DOHH2 (cell line): ENCODE data around the gene KRTAP25-1.

Source experiments
- H3F3A ChIP-seq: fragments of 200-600 bp; sonication (generic), shearing (Covaris generic); 2 replicates; pipeline ENCODE4 v1.6.0; 2016; ENCODE audit warnings: antibody characterized with exemption, mild to moderate bottlenecking; ENCODE audit not compliant: control insufficient read depth, insufficient read depth
- H3K27ac ChIP-seq: fragments of 200-600 bp; sonication (generic); 2 replicates; pipeline ENCODE4 v1.5.1; 2014; ENCODE audit warnings: low read depth, mild to moderate bottlenecking, low read length, moderate library complexity
- H3K27me3 ChIP-seq: fragments of 200-600 bp; sonication (generic); 2 replicates; pipeline ENCODE4 v1.6.1; 2014; ENCODE audit warnings: mild to moderate bottlenecking, low read length, mixed read lengths; ENCODE audit not compliant: control insufficient read depth
- H3K36me3 ChIP-seq: fragments of 200-600 bp; sonication (generic); 2 replicates; pipeline ENCODE4 v1.6.1; 2014; ENCODE audit warnings: mild to moderate bottlenecking, low read length, moderate library complexity, mixed read lengths; ENCODE audit not compliant: control insufficient read depth
- H3K4me1 ChIP-seq: fragments of 200-600 bp; sonication (generic); 2 replicates; pipeline ENCODE4 v1.6.1; 2014; ENCODE audit warnings: mild to moderate bottlenecking, low read length, mixed read lengths; ENCODE audit not compliant: control insufficient read depth
- H3K4me2 ChIP-seq: fragments of 200-600 bp; sonication (generic); 2 replicates; pipeline ENCODE4 v1.6.0; 2014; ENCODE audit warnings: mild to moderate bottlenecking, low read length, moderate library complexity
- H3K4me3 ChIP-seq: fragments of 200-600 bp; sonication (generic); 2 replicates; pipeline ENCODE4 v1.5.1; 2014; ENCODE audit warnings: mild to moderate bottlenecking, low read length, mixed read lengths
- H3K79me2 ChIP-seq: fragments of 200-600 bp; sonication (generic); 2 replicates; pipeline ENCODE4 v1.6.1; 2014; ENCODE audit warnings: mild to moderate bottlenecking, low read length, mixed read lengths; ENCODE audit not compliant: control insufficient read depth
- H3K9me2 ChIP-seq: fragments of 200-600 bp; sonication (generic); replicated peaks from 2 replicates; pipeline ENCODE4 v1.6.1; 2014; ENCODE audit warnings: mild to moderate bottlenecking, low read length, mixed read lengths; ENCODE audit not compliant: control insufficient read depth
- H3K9me3 ChIP-seq: fragments of 200-600 bp; sonication (generic); 2 replicates; pipeline ENCODE4 v1.6.1; 2014; ENCODE audit warnings: antibody characterized with exemption, low read length, mixed read lengths; ENCODE audit not compliant: control insufficient read depth, insufficient read depth
- H4K20me1 ChIP-seq: fragments of 200-600 bp; sonication (generic); 2 replicates; pipeline ENCODE4 v1.6.0; 2014; ENCODE audit warnings: low read depth, mild to moderate bottlenecking, antibody characterized with exemption, low read length, moderate library complexity; ENCODE audit not compliant: control insufficient read depth, insufficient read depth
- CTCF ChIP-seq: fragments of 200-600 bp; sonication (generic); IDR thresholded peaks from one replicate; pipeline ENCODE4 v1.5.1; 2014; ENCODE audit warnings: antibody characterized with exemption, mild to moderate bottlenecking, low read depth, low read length; ENCODE audit not compliant: poor library complexity, severe bottlenecking
- EZH2phosphoT487 ChIP-seq: fragments of 200-600 bp; sonication (generic); IDR thresholded peaks from 2 replicates; pipeline ENCODE4 v1.6.1; 2017; ENCODE audit warnings: borderline replicate concordance, mild to moderate bottlenecking, antibody characterized with exemption, low read length, moderate library complexity, mixed read lengths

Gene KRTAP25-1

GRCh38 chr21:30329203-30329875, 40.0 kb upstream of the KRTAP25-1 start:
- Histone ChIP-seq H3F3A (no peaks in the 10 kb centered on the region), H3K4me1 (no peaks in the 10 kb centered on the region), H3K79me2 (no peaks in the 10 kb centered on the region), H3K36me3 (no peaks in the 10 kb centered on the region), H3K4me3 (no peak overlapping the region), H3K27ac (no peak overlapping the region), H3K4me2 (no peak overlapping the region), H3K9me3 (no peaks in the 10 kb centered on the region; the same call in 1 of the 2 replicates), H3K9me2 (no peaks in the 10 kb centered on the region), H4K20me1 (no peaks in the 10 kb centered on the region), H3K27me3 (no peaks in the 10 kb centered on the region)
- no peak for TF ChIP-seq CTCF
- no peak for TF ChIP-seq EZH2phosphoT487

- Histone ChIP-seq H3K27me3 (no peaks in the 10 kb centered on the region), H3K4me2 (no peak overlapping the region), H3K36me3 (no peaks in the 10 kb centered on the region), H3K9me2 (no peaks in the 10 kb centered on the region), H3K4me1 (no peaks in the 10 kb centered on the region), H3K4me3 (no peak overlapping the region), H3K27ac (no peak overlapping the region), H3K79me2 (no peaks in the 10 kb centered on the region), H3K9me3 (no peaks in the 10 kb centered on the region), H3F3A (no peaks in the 10 kb centered on the region), H4K20me1 (no peaks in the 10 kb centered on the region)
- TF ChIP-seq CTCF = no peak
- TF ChIP-seq EZH2phosphoT487 = no peak
Measured at GRCh38 chr21:30326390-30326789, 37.1 kb upstream of the KRTAP25-1 start.

GRCh38 chr21:30320215-30320614, 30.9 kb upstream of the KRTAP25-1 start, which contains the start of gene KRTAP26-1:
Gene KRTAP26-1 (minus strand): TSS chr21:30320315. CDS start chr21:30320035, 280 bp downstream.
- H3K9me3 ChIP-seq = no peaks in the 10 kb centered on the region
- H3K9me2 ChIP-seq = no peaks in the 10 kb centered on the region
- H3K27me3 ChIP-seq = no peaks in the 10 kb centered on the region
- H3K4me1 ChIP-seq = no peaks in the 10 kb centered on the region
- TF ChIP-seq EZH2phosphoT487 (no peak), CTCF (no peak)
- no peak within 1 kb of the TSS for H3K4me3 ChIP-seq
- no peaks in the 10 kb centered on the region for H3F3A ChIP-seq
- no peaks in the 10 kb centered on the region for H3K79me2 ChIP-seq
- no peaks in the 10 kb centered on the region for H4K20me1 ChIP-seq
- H3K4me2 ChIP-seq = no peak within 1 kb of the TSS
- H3K27ac ChIP-seq = no peak within 1 kb of the TSS
- no peaks in the 10 kb centered on the region for H3K36me3 ChIP-seq
